DLD1 (cell line): ENCODE results near the gene NECAB2.

Experiments
- in situ Hi-C: cut with HindIII; loops from 2 replicates; pipeline ENCODE4 v1.10.0; 2017; ENCODE audit warnings: low sequenced_read_pairs

Gene NECAB2

DNA sequence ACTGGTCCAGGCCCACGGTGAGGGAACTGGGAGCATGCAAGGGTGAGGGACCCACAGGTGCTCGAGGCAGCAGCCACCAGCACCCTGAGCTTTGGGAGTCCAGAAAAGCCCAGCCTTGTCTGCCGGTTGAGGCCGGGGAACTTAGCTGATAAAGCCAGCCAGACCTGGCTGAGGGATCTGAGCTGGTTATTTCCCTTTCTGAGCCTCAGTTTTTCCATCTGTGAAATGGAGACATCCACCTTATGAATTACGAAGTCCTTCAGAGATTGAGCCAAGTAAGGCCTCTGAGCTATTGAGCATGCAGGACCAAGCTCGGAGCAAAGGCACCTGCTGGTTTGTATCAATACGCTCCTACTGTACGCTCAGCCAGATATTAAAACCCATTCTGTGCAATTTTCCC lies 13.8 kb downstream of the NECAB2 start:
- in situ Hi-C loops, result no loop called here

DNA sequence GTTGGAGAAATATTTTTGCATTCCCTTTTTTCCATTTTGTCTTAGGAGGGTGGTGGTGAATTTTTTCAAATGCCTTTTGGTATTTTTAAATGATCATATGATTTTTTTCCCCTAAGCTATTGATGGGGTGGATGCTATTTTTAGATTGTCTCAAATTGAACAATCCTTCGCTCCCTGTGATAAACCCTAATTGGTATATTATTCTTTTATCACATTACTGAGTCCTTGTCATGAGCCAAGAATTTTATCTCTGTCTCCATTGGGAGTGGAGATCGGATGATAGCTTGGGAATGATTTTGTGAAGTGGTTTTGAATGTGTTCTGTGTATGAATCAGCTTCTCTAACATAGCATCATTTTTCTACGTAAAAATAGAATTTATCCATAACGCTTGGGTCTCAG lies 15.4 kb downstream of the NECAB2 start:
- in situ Hi-C loops, result no loop called here

DNA sequence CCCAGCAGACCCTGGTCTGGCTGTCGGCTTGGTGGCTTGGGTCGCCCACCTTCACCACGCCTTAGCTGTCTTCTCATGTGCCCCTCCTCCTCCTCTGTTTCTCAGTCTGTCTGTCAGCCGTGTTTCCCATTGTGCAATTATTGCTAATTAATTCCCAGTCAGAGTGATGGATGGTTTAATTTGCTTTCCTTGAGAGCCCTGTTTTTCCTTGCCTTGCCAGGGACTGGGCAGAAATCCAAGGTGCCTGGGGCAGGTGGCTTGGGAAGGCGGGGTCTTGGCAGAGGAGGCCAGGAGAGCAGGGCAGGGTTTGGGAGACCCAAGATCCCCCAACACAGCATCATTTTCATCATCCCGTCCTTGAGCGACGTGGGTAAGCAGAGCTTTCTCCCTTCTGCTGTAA lies 21.3 kb downstream of the NECAB2 start:
- in situ Hi-C loops, result no loop called here

DNA sequence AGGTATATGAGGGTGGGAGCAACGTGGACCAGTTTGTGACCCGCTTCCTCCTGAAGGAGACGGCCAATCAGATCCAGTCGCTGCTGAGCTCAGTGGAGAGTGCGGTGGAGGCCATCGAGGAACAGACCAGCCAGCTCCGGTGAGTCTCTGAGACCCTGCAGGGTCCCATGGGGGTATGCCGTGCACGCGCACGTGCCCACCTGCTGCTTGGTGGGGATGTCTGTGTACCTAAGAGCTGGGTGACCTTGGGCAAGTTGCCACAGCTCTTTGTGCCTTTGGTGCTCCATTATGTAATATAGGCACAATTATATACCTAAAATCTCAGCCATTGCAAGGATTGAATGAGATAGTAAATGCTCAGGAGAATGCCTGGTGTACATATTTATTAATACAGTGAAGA lies 22.4 kb downstream of the NECAB2 start:
- in situ Hi-C loops, result no loop called here

DNA sequence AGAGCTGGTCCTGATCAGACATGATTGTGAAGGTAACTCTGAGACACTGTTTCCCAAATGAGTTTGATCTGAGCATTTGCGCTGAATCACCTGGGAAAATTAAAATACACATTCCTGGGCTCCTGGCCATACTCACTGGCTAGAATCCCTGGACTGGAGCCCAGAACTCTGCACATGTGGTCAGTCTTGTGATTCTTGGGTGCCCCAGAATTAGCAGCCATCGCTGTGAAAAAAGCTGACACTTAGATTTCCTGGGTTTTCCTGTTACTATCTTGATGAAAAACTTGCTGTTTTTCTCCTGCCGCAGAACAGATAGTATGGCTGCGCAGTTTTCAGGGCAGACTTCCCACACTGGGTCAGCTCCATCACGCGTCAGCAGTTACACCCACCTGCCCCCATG lies 24.6 kb downstream of the NECAB2 start:
- in situ Hi-C loops, result no loop called here

DNA sequence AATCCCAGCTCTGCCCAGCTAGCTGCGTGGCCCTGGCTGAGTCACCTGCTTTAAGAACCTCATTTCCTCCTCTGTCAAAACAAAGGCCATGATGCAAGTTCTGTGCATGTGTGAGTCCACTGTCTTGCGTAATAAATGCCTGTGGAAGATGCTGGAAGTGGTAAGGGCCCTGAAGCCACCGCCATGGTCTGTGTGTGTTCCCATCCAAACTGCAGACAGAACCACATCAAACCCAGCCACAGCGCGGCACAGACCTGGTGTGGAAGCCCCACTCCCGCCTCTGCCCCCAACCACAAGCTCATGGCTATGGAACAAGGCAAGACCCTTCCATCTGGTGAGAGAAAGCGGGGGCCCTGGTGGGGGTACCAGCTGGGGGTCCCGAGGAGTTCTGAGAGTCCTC lies 26.0 kb downstream of the NECAB2 start:
- in situ Hi-C loops, result no loop called here

DNA sequence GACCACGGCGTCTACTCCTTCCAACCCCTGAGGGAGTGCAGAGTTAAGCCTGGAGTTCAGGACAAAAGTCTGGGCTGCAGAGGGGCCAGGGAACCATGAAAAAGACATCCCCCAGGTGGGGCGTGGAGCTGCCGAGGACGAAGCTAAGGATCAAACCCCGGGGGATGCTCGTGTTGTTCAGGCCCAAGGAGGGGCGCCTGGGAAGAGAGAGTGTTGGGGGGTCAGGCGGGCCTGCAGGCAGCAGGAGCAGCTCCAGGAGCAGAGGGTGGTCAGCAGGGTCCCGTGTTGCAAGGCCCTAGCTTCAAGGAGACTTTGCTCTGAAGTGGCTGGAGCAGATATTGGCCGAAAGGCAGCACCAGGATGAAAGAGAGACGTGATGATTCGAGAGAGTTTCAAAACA lies 26.7 kb downstream of the NECAB2 start:
- in situ Hi-C loops, result no loop called here

DNA sequence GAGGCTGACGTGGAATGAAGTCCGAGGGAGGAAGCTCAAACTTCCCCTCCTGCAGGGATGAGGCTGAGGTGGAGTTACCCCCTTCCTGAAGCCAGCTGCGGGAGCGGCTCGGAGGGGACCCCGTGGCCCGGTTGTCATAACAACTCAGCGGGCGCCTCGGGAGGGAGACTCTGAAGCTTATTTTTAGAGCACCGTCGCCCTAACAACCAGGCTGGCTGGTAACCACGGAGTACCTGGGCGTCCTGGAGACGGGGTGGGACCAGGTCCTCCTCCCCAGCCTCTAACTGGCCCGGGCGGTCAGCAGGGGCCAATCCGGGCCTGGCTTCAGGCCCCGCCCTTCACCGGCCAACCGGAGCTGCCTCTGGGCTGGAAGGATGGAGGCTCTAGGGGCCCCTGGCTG lies 27.7 kb downstream of the NECAB2 start:
- in situ Hi-C loops, result no loop called here

DNA sequence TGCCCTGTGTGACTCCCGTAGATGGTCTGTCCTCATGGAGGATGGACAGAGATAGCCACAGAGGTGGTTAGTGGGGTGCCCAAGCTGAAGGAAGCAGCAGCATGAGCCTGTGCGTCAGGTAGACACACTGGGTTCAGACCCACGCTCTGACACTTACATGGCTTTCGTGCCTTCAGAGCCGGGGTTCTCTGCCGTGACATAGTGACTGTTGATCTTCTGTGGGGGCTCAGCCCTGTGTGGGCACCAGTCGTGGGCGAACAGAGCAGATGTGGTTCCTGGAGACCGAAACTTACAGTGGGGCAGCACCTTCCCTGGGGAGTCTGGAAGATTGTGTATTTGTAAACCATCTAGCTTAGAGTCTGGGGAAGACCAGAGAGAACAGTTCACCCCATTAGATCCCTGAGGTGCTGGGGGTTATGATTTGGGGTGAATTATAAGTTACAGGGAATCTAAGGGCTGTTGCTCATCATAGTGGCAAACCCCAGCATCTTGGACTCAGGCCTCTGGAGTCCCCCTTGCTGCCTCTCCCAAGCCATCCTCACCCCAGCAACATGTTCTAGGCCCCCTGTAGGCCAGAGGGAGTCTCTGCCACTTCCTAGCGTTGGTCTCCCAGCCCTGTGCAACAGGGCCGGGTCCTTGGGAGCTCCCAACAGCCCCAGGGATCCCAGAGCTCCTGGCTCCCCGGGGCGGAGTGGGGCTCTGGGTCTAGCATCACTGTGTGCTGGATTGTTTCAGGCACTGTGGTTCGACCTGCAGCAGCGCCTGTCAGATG lies 28.6 kb downstream of the NECAB2 start:
- in situ Hi-C loops, result no loop called here

DNA sequence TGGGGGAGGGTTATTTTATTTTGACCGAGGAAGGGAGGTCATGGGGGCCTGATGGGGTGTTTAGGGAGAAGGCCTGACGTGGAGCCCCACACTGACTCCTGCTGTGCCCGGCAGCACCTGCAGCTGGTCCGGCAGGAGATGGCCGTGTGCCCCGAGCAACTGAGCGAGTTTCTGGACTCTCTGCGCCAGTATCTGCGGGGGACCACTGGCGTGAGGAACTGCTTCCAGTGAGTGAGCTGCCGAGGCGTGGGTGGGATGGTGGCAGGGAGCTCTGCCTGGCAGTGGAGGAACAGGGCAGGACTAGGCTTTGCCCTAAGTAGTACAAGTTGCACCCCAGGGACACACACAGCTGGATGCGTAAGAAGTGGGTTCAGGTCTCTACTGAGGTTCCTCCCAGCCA lies 30.0 kb downstream of the NECAB2 start:
- in situ Hi-C loops, result no loop called here

DNA sequence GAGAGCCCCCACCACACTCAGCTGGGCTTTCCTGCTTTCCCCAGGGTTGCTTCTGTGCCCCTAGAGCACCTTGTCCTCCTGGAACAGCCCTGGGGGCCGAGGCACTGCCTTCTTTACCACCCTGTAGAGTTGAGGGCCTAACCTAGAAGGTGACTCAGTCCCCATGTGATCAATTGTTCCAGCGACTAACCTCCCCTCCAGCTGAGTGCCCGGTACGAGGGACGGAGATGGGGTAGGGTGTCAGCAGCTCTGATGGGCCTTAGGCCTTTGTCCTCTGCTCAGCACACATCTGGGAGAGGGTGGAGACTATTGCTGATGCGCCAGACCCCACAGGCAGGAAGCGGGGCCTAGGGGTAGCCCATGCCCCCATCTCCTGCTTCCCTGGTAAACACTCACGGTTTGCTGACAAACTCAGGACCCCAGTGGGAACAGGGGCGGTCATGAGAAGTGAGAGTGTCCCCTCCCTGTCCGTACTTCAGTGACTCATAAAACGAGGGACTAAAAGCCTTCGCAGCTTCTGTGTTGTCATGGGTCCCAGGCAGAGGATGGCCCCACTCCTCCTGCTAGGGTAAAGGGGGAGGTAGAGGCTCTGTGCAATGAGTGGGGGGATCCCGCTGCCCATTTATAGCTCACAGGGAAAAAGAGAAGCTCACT lies 33.1 kb downstream of the NECAB2 start:
- in situ Hi-C loops, result no loop called here

DNA sequence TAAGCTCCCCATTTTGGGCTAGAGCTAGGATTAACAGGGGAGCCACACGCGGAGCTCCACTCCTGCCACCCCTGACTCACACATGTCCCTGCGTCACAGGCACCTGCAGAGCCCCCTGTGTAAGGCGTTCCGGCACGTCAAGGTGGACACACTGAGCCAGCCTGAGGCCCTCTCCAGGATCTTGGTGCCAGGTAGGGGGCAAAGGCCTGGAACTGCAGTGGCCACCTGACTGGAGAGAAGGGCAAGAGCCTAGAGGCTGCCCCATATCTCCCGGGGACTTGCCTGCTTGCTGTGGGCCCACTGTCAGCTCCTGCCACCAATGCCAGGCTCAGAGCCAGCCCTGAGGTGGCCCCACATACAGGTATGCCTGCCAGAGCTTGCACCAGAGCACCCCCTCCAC lies 33.7 kb downstream of the NECAB2 start:
- in situ Hi-C loops, result no loop called here

DNA sequence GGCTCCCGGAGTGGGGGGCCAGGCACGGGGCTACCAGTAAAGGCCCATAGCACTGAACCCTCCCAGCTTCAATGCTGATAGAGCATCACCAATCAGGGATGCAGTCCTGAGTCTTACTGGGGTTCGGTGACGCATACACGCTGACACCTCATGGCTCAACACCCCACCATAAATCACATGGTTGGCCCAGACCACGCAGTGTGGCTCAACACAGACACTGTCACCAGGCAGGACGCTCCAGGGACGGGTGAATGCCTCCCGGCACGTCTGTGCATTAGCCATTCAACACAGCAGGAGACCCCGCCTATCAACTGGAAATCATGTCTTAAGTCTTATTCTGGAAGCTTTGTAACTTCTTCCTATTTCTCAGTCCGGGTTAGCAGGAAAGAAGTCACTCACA lies 35.0 kb downstream of the NECAB2 start:
- in situ Hi-C loops, result no loop called here

DNA sequence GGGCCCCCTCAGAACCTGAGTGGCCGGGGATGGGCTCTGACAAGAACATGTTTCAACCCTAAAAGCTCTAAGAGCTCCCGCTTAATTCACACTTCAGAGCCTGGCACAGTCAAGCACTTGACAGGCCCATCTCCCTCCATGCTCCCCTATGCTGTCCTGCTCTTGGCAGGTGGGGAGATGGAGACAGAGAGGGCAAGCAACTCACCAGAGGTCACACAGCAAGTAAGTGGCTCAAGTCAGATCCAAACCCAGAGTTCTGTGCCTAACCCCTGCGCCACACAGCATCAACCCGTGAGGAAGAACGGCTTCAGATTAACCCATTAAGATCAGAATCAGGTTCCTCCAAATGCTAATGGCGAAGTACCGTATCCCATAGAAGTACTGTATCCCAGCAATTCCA lies 36.4 kb downstream of the NECAB2 start:
- in situ Hi-C loops, result no loop called here

DNA sequence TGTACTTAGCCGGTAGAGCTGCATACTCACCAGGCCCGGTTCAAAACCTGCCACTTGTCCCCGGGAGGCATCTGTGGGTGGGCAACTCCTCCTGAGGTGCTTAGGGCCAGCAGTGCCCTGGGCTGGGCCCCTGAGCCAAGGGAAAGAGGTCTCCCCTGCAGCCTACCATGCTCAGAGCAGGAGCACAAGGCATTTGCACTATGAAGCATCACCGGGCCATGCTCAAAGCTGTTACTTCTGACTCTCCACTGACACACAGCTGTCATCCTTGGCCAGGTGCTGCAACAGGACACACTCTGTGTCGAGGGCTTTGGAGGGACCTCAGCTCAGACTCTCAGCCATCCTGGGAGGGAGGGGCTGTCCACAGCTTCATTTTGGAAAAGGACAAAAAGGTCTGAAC lies 37.3 kb downstream of the NECAB2 start:
- in situ Hi-C loops, result no loop called here

DNA sequence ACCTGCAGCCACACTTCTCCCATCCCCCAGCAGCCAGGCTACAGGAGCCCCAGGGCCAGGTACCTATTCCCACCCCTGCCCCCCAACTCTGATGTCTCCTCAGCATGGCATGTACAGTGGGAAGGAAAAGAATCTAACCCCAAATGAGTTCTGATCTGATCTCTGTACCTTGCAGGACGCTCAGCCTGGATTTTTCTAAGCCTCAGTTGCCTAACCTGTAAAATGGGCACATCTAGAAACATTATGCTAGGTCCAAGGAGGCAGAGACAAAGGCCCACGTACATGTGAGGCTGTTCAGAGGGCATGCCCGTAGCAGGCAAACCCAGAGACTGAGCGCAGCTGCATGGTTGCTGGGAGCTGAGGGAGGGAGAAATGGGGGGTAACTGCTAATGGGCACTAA lies 39.5 kb downstream of the NECAB2 start:
- in situ Hi-C loops, result no loop called here

DNA sequence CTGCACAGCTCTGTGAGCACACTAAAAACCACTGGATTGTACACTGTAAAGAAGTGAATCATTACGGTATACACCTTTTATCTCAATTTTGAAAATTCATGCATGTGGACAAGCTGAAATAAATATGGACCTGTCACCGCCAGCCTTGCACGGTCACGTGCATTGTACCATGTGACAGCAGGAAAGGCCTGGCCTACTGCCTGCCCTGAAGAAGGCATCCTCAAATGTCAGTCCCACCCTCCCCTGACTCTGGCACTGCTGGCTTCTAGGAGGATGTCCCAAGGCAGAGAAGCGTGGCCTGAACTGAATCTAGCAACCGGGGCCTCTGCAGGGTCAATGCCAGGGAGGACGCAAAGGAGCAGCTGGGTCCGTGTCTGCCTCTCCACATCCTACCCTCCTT lies 39.9 kb downstream of the NECAB2 start:
- in situ Hi-C loops, result no loop called here

DNA sequence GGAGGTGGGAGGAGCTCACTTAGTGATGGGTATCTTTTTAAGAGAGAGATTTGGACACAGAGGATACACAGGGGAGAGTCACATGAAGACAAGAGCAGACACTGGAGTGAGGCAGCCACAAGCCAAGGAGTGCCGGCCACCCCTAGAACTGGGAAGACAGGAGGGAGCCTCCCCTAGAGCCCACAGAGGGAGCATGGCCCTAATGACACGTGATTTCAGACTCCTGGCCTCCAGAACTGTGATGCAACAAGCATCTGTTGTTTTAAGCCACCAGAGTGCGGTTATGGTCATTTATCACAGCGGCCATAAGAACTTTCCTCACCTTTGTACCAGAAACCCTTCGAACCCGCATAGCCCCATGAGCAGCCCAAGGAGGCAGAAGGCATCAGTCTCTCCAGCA lies 41.2 kb downstream of the NECAB2 start:
- in situ Hi-C loops, result no loop called here

DNA sequence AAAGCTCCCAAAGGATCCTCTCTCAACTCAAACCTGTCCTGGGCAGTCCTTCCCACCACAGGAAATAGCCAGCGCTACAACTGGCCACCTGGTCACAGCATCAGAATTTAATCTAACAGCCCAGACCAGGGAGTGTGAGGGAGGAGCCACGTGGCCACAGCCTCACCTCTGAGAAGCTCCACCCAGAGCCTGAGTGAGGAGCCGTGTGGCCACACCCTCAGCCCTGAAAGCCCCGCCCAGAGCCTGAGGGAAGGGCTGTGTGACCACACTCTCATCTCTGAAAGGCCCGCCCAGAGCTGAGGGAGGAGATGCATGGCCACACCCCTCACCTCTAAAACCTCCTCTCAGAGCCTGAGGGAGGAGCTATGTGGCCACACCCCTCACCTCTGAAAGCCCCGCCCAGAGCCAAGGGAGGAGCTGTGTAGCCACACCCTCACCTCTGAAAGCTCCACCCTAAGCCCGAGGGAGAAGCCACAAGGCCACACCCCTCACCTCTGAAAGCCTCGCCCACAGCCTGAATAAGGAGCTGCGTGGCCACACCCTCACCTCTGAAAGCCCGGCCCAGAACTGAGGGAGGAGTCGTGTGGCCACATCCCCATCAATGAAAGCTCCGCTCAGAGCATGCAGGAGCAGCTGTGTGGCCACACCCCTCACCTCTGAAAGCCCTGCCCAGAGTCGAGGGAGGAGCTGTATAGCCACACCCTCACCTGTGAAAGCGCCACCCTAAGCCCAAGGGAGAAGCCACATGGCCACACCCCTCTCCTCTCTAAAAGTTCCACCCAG lies 45.9 kb downstream of the NECAB2 start:
- in situ Hi-C loops, result no loop called here

DNA sequence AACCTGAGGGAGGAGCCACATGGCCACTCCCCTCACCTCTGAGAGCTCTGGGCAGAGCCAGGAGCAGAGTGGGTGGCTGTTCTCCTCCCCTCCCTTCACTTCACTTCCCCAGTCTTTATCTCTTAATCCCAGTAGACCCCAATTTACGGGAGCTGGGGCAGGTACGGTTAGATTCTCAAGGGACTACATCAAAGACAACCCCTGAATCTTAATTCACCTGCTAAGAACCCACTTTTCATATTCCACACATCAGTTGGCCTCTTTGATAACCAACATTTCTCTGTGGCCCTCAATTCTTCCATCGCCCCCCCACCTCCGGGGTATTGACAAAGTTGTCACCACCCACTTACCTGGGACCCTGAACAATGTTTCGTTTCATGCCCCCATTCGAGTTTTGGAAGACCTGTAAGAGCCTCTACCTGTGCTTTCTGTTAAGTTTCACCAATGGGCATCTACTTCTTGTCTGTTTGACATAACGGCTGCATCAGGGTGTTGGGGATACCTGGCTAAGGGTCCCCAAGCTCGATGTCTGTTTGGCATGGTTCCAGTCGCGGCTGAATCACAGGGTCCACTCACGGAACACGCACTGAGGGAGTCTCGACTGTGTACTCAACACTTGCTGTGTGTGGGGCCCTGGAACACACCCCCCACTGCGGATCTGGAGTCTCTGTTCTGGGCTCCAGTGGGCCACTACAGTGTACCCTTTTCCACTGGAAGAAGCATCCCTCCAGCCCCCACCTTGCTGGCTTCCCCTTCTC lies 46.7 kb downstream of the NECAB2 start:
- in situ Hi-C loops, result no loop called here

DNA sequence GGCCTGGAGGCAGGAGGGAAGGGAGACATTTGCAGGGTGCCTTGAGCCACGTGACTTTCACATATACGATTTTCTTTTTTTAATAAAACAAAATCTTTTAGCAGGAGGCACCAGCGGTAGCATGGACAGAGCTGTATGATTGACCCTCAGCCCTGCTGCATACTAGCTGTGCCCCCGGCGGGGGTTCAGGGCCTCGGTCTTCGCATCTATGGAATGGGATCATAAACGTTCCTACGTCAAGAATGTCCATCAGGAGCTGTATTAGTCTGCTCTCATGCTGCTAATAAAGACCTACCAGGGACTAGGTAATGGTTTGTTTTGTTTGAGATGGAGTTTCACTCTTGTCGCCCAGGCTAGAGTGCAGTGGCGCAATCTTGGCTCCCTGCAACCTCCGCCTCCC lies 47.4 kb downstream of the NECAB2 start:
- in situ Hi-C loops, result no loop called here
